ENCODE results near the gene CXCR6.

Gene CXCR6

GRCh38 chr3:45972534-45973402, 29.5 kb downstream of the CXCR6 start:
- no peak for TF ChIP-seq CTCF (IDR thresholded peaks at IDR 0.05; ENCODE audit: control insufficient read depth, extremely low read depth, insufficient read depth)
- no peak overlapping the region for H3K4me3 ChIP-seq (ENCODE audit: low read depth, low read length)
- DNase-seq (ENCODE audit: low read depth), result no peak

- no peak overlapping the region for H3K4me3 ChIP-seq (ENCODE audit: low read depth, low read length)
- no peak for DNase-seq (ENCODE audit: low read depth)
- TF ChIP-seq CTCF (IDR thresholded peaks at IDR 0.05; ENCODE audit: control insufficient read depth, extremely low read depth, insufficient read depth), result no peak
These were observed 31.4 kb downstream of the CXCR6 start for GRCh38 chr3:45974686-45975085.

GRCh38 chr3:45975686-45976085, 32.4 kb downstream of the CXCR6 start:
- DNase-seq (ENCODE audit: low read depth), result no peak
- TF ChIP-seq CTCF (IDR thresholded peaks at IDR 0.05; ENCODE audit: control insufficient read depth, extremely low read depth, insufficient read depth), result no peak
- no peak overlapping the region for H3K4me3 ChIP-seq (ENCODE audit: low read depth, low read length)

GRCh38 chr3:45976191-45977091, 33.2 kb downstream of the CXCR6 start:
- no peak overlapping the region for H3K4me3 ChIP-seq (ENCODE audit: low read depth, low read length)
- DNase-seq (ENCODE audit: low read depth), result no peak
- TF ChIP-seq CTCF (IDR thresholded peaks at IDR 0.05; ENCODE audit: control insufficient read depth, extremely low read depth, insufficient read depth), result no peak

GRCh38 chr3:45978006-45978761, 34.9 kb downstream of the CXCR6 start:
- H3K4me3 ChIP-seq (ENCODE audit: low read depth, low read length), result no peak overlapping the region
- TF ChIP-seq CTCF (IDR thresholded peaks at IDR 0.05; ENCODE audit: control insufficient read depth, extremely low read depth, insufficient read depth), result no peak
- peak; percentile 49 for DNase-seq (ENCODE audit: low read depth)

GRCh38 chr3:45979378-45979777, 36.1 kb downstream of the CXCR6 start:
- DNase-seq (ENCODE audit: low read depth), result no peak
- TF ChIP-seq CTCF (IDR thresholded peaks at IDR 0.05; ENCODE audit: control insufficient read depth, extremely low read depth, insufficient read depth), result no peak
- H3K4me3 ChIP-seq (ENCODE audit: low read depth, low read length), result no peak overlapping the region

Data from LNCaP clone FGC (cell line).